SK-N-SH (cell line): ENCODE results near the gene RAD52.
A peak's percentile ranks its signal among the peaks of the same experiment; 100 is the strongest.

Source experiments
- CTCF ChIP-seq: fragments of 200-600 bp; sonication (generic); IDR thresholded peaks from 2 replicates; pipeline ENCODE4 v1.6.1; 2017; ENCODE audit warnings: antibody characterized with exemption, mild to moderate bottlenecking, moderate library complexity
- FOXJ3 ChIP-seq: sonication (generic); formaldehyde crosslinking; IDR thresholded peaks from 2 replicates; pipeline ENCODE4 v1.5.1; 2020; ENCODE audit warnings: mild to moderate bottlenecking, missing genetic modification reagents
- FOXM1 ChIP-seq: IDR thresholded peaks from 2 replicates; pipeline ENCODE4 v1.4.0; 2012; ENCODE audit warnings: low read depth, mild to moderate bottlenecking
- MAX ChIP-seq: IDR thresholded peaks from 2 replicates; pipeline ENCODE4 v1.4.0; 2012; ENCODE audit warnings: low read depth
- POLR2AphosphoS5 ChIP-seq: IDR thresholded peaks from 2 replicates; pipeline ENCODE4 v1.6.1; 2012; ENCODE audit warnings: low read depth, low read length
- RAD21 ChIP-seq: IDR thresholded peaks from 2 replicates; pipeline ENCODE4 v1.6.1; 2012; ENCODE audit warnings: mild to moderate bottlenecking, low read length
- RXRA ChIP-seq: IDR thresholded peaks from 2 replicates; pipeline ENCODE4 v1.4.0; 2012; ENCODE audit warnings: low read depth, mild to moderate bottlenecking, borderline replicate concordance
- TF ChIP-seq, protein P1 (sequence below): fragments of 150-350 bp; IDR thresholded peaks from 2 replicates; pipeline ENCODE4 v1.6.1; 2017; ENCODE audit warnings: antibody characterized with exemption, low read length, low read depth, borderline replicate concordance
- TF ChIP-seq, protein P2 (sequence below): IDR thresholded peaks from 2 replicates; pipeline ENCODE4 v1.4.0; 2012; ENCODE audit warnings: low read depth, borderline replicate concordance

DNA sequence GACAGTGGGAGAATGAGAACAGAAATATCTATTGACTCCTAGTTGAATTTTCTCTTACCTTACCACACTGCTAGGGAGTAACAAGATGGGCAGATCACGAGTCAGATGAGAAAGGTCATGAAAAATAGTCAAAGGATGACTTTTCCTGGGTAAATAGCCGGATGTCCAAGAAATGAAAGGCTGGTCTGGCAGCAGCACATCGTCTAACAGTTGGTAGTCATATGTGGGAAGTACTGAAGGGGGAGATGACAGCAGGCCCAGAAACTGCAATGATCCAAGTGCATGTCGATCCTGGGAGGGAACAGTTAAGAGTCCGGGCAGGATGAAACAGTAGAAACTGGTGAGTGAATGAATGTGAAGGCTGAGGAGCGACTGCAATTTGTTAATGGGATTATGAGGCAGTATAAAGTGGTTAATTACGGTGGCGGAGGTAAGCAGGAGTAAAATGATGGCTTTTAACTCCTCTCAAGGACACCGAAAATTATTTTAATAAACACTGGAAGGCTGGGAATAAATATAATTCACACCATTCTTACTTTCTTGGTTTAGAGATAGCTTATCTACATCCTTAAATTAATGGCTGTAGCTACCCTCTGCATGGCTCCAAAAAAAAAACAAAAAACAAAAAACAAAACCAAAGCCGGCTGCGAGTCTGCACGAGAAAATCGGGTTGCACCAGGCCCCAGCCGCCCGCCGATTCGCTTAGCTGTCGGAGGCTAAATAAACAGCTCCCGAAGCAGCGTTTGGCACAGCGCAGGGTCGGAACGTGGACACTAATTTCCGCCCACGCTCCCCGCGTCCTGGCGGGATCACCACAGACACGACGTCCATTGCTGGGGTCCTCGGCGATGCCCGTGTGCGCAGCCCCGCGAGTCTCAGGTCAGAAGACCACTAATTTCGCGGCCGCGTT lies 40.5 kb upstream of the RAD52 start:
- TF ChIP-seq CTCF (no peak), FOXM1 (no peak), RAD21 (no peak), RXRA (no peak), MAX (peak; percentile 87), POLR2AphosphoS5 (peak; percentile 38), FOXJ3 (CRISPR knock-in tag) (no peak)
- TF ChIP-seq, protein P1, sequence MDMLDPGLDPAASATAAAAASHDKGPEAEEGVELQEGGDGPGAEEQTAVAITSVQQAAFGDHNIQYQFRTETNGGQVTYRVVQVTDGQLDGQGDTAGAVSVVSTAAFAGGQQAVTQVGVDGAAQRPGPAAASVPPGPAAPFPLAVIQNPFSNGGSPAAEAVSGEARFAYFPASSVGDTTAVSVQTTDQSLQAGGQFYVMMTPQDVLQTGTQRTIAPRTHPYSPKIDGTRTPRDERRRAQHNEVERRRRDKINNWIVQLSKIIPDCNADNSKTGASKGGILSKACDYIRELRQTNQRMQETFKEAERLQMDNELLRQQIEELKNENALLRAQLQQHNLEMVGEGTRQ, result no peak
- TF ChIP-seq, protein P2, sequence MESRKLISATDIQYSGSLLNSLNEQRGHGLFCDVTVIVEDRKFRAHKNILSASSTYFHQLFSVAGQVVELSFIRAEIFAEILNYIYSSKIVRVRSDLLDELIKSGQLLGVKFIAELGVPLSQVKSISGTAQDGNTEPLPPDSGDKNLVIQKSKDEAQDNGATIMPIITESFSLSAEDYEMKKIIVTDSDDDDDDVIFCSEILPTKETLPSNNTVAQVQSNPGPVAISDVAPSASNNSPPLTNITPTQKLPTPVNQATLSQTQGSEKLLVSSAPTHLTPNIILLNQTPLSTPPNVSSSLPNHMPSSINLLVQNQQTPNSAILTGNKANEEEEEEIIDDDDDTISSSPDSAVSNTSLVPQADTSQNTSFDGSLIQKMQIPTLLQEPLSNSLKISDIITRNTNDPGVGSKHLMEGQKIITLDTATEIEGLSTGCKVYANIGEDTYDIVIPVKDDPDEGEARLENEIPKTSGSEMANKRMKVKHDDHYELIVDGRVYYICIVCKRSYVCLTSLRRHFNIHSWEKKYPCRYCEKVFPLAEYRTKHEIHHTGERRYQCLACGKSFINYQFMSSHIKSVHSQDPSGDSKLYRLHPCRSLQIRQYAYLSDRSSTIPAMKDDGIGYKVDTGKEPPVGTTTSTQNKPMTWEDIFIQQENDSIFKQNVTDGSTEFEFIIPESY, result no peak
